HG02642 (cell line): ENCODE measurements around the gene PIANP.

Experiments used
- ATAC-seq: cut with Tn5 transposase; IDR thresholded peaks from one replicate; pipeline ENCODE4 v1.9.1; 2021; ENCODE audit warnings: mild to moderate bottlenecking; ENCODE audit not compliant: unreplicated experiment, poor library complexity

PIANP gene

DNA sequence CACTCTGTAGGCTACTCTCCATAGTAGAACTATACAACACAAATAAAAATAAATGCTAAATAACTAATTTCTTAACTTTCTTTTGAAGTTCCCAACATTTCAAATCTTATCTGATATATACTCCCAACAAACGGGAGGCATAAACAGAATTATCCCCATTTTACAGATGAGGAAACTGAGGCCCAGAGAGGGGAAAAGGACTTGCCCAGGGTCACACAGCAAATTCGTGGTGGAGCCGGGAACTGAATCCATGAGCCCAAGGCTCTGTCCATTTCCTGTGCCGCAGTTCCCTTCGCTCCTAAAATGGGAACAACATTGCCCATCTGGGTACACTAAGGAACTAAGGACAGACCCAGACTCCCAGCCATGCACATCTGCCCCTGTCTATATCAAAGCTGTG lies 23.7 kb downstream of the PIANP start:
- no peak for ATAC-seq

DNA sequence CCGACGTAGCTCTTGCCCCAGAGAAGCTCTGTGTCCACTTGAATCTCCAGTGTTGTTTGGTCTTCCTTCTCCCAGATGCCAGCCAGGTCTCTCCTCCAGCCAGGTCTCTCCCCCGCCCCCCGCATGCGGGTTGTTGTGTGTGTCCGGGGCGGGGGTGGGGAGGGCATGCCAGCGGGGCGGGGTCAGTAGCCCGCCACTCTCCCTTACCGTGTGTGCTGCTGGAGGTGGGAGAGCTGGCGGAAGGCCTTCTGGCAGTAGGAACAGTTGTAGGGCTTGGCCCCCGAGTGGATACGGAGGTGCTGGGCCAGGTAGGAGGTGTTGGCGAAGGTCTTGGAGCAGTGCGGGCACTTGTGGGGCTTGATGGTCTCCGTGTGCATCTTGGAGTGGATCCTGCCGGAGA lies 28.5 kb downstream of the PIANP start:
- ATAC-seq: no peak

DNA sequence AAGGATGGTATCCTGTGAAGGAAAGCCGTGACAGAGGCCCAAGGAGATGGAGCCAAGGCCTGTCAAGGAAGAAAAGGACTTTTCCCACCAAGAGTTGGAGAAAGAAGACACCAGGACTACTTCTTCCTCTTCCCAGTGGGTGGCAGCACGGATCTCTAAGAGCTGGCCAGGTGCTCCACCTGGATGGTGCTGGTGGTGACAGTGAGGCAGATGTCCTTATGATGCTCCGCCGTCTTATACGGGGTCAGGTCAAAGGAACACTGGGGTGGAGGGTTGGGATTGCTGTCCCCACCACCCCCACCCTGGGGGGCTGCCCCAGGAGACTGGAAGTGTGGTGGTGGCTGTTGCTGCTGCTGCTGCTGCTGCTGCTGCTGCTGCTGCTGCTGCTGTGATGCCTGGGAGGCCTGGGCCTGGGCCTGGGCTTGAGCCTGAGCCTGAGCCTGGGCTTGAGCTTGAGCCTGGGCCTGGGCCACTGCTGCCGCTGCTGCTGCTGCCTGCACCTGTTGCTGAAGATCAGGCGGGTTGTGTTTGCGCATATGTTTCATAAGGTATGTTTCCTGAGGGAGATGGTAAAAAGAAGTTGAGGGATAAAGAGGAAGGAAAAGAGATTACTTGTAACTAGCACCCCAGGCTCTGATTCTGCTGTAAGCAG lies 32.9 kb downstream of the PIANP start:
- ATAC-seq: no peak

DNA sequence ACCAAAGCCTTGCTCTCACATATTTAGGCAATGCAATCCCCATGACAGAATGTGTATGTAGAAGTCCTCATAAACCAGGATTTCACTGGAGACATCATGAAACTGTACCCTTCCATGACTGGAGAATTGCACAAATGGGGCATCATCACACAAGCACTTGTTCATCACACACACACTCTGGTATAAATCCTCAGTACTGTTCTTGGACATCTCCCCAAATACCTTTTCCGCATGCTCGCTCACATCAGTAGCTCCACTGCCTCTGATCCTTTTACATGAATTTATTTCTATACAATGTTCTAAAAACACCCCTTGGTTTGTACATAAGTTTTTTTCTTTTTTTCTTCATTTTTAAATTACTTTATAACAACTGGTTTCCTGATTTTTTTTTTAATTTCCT lies 34.4 kb downstream of the PIANP start:
- ATAC-seq: no peak

DNA sequence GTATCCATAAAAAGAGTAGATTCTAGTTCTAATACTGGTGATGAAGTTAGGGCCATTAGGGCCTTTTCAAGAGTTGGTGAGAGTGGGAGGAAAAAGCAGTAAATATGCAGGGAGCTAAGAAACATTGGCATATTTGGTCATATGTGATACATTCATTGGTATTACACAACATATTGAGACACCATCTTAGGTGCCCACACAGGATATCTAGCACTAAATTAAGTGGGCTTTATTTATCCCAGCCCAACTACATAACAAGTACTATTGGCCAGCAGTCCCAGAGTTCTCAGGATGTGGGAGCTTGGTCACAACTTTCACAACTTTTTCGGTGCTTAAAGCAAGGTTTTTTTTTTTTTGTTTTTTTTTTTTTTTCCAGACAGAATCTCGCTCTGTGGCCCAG lies 35.7 kb downstream of the PIANP start:
- ATAC-seq: no peak

DNA sequence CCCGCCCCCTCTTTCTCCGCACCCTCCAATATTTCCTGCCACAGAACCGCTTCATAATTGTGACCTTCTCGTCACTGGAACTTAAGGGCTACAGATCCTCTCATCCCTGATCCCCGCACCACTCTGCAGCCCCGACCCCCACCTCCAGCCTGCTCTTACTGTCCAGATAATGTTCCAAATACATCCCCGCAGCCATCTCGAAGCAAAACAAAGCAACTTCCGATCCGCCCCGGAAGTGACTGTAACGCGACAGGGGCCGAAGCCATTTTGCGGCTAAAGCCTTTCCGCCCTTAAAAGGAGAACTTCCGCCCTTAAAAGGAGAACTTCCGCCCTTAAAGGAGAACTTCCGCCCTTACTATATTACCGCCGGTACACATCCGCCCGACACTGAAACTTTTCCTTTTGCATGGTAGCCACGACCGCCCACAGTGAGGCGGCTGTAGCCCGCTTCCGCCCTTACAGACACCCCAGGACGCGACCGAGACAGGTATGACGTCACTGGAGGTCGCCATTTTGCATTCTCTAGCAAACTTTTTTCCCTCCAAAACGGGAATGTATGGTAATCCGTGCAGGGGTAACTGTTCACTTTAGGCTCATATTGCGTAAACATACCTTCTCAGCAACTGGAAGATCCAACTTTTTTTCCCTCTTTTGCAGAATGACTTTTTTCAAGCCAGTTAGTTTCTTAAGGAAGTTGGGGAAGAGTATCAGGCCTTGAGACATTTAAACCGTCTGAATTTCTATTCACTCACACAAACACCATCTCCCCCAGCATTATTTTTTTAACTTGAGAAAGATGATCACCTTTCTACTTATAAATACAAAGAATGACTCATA lies 37.5 kb downstream of the PIANP start, which contains the start of gene ING4:
Gene ING4 (minus strand): TSS at position 214 of the 837 bp plus-strand sequence. CDS start 18 bp downstream, at position 196.
- ATAC-seq: peak; percentile 97

DNA sequence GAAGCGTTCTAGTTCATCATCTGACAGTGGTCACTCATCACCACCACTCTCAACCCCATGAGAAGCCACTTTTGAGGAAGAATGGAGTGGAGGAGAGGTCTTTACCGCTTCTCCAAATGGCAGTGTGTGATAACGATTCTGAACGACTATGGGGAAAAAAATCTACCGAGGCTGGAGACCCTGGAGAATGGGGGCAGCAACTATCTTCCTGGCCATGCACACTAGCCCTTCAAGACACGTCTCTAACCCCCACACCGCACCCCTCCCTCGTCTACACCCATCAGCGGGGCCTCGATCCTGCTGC lies 38.1 kb downstream of the PIANP start:
- ATAC-seq: peak; percentile 34

DNA sequence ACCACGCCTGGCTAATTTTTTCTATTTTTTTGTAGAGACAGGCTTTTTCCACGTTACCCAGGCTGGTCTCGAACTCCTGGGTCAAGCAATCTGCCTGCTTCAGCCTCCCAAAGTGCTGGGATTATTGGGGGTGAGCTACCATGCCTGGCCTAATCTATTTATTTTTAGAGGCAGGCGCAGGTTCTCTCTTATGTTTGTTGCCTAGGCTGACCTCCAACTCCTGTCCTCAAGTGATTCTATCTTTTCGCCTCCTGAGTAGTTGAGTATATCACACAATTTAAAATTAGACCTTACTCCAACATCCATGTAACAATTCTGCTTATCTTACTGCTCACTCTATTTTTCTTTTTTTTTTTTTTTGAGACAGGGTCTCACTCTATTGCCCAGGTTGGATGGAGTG lies 46.6 kb downstream of the PIANP start:
- no peak for ATAC-seq

DNA sequence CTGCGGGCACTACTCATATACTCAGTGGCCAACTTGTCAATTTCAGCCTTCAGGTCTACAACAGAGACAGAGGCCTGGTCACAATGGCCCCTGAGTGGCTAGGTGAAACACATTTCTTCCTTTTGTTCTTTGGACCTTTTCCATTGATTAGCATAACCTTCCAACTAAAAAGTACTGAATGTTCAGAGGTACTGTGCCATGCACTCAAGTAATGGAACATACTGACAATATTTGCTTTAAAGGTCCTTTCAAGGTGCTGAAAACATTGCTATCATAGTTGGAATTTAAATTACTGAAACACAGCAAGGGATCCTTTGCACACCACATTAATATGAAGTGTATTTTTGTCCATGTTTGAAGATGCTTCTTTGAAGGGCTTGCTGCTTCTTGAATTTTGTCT lies 47.3 kb downstream of the PIANP start:
- ATAC-seq: no peak

DNA sequence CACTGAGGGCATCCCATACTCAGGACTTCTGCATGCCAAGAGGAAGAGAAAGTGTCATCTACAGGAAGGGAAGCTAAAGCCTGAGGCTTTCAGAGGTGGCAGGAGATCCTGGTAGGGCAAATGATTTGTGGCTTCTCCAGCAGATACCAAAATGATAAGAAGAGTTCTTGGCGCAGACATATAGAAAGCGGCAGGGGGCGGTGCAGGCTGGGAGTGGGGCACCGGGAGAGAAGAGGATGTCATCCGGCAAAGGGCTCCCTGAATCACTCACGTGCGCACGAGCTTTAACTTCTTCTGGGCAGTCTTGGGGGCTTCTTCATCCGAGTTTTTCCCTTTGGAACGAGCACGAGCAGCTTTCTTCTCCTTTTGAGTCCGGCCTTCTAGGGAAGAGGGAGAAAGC lies 48.2 kb downstream of the PIANP start:
- ATAC-seq: no peak

DNA sequence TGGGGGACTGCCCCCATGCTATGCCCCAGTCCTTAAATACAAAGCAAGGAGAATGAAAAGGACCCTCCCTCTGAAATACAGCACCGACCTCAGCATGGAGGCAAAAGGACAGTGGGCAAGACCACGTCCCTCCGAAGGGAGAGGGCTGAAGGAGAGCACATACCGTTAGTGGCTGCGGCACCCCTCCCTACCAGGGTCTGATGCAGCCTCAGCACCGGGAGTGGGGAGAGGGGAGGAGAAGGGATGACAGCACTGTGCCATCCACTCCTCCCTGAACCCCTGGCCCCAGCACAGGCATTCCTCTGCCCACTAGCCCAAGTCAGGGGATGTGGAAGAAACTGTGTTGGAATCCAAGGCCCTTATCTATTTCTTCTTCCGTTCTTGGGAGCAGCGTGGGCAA lies 49.8 kb downstream of the PIANP start:
- no peak for ATAC-seq

DNA sequence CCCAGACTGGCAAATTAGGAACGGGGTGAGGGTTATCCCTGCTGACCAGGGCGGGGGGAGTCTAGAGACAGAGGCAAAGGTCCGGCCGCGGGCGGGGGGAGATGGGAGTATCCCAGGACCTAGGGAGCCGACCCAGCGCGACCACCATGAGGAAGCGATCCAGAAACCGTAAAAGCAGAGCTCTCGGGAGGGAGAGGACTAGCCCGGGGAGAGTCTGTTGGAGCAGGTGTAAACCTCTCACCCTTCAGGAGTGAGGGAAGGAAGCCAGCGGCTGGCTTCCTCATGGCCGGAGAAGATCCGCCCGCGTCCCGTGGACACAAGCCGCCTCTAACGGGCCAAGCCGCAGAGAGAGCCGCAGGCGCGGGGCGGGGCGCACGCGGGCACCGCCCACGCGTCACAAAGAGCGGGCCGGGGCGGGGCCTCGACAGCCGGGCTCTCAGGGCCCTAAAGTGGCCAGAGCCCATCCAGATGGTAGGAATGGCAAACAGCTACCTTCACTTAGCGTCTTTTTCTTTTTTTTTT lies 53.5 kb downstream of the PIANP start, which contains the start of gene ACRBP:
Gene ACRBP (minus strand): TSS at position 350 of the 522 bp plus-strand sequence. CDS start 66 bp downstream, at position 284.
- peak; percentile 61 for ATAC-seq

DNA sequence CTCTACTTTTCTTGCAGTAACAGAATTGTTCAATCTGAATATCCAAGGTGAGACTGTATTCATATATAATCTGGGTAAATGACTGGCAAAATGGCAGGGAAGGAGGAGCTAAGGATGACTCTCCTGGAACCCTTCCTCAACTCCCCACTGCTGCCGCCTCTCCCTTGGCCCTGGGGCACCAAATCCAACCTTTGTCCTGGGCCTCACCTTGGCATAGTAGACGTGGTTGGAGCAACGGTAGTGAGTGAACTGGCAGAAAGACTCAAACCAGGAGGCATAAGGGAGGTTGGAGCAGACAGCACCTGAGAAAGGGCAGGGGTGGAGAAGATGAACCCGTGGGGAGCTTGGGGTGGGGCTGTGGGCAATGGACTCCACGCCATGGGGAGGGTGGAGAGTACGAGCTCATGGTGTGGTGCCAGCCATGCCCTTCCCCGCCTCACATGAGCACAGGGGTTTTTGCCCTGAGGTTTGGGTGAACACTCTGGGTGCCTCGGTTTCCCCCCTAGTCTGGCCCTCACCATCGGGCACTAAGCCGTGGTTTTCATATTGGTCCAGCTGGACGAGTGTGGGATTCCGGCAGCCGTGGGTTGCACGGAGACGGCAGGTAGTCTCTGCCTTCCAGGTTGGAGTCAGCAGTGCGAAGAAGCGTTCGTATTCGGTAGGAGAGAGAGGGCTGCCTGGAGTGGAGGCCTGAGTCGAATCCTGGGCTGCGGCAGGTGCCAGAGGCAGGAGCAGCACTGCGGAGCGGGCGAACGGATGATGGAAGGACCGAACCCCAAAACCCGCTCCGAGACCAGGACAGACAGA lies 54.1 kb downstream of the PIANP start:
- ATAC-seq: no peak

DNA sequence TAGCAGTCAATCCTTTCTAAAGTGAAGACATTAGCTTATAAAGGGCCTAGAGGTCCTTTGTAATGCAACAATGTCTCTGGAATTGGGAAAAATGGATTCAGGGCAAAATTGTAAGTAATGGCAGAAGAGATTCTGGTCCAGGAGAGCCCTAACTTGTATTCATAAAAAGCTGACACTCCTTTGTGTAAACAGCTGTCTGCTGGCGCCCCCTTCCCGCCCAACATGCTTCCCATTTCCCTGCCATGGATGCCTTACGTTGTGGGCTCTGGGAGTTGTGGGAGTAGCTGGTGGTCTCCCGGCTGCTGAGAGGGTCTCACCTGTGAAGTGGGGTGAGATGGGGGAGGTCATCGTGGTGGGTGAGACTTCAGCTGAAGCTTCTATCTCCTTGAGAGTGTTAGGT lies 55.7 kb downstream of the PIANP start:
- no peak for ATAC-seq

DNA sequence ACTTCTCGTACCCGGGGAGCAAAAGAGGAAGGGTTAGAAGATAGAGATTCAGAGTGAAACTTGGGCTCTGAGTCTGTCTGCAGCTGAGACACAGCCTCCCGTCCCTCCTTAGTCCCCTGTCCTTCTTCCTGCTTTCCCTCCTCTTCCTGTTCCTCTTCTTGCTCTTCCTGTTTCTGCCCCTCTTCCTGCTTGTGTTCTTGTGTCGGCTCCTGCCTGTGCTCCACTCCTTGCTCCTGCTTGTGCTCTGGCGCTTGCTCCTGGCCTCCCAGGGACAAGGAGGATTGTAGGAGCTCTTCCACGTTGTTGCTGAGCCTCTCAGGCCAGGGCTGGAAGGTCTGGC lies 56.4 kb downstream of the PIANP start:
- no peak for ATAC-seq
